GM23248 (cell line): Measurements from ENCODE around the gene TFF1.

Source experiments
- EZH2 ChIP-seq: fragments of 200-600 bp; sonication (generic); IDR thresholded peaks from 2 replicates; pipeline ENCODE4 v1.6.1; 2018; ENCODE audit warnings: antibody characterized with exemption, mild to moderate bottlenecking; ENCODE audit not compliant: insufficient read depth, poor library complexity, severe bottlenecking
- EZH2phosphoT487 ChIP-seq: fragments of 200-600 bp; sonication (generic); IDR thresholded peaks from 2 replicates; pipeline ENCODE4 v1.6.1; 2018; ENCODE audit warnings: antibody characterized with exemption, moderate library complexity, mild to moderate bottlenecking, low read depth; ENCODE audit not compliant: insufficient read depth

- no peak for TF ChIP-seq EZH2
- no peak for TF ChIP-seq EZH2phosphoT487
These were observed 13.3 kb upstream of the TFF1 start for GRCh38 chr21:42379426-42380215.
